Upper lobe of left lung (tissue), 6 donors: ENCODE data around the gene PPP2R2C. TPM values are rescaled to one million over a fixed set of nuclear protein-coding genes. Genes with fewer than 3 reads are reported as not detected.

ENCODE experiments used
- ATAC-seq, 2 donors: fragments of 200-7000 bp; cut with Tn5 transposase; one replicate each; pipeline ENCODE4 v1.9.1; 2022; ENCODE audit warnings: mild to moderate bottlenecking in 2 of 2, moderate library complexity in 2 of 2; ENCODE audit not compliant: low FRiP score in 2 of 2
- DNase-seq, 2 donors: peaks; one replicate each; pipeline ENCODE4 v3.0.0-alpha.2; 2019 to 2020
- H3K27ac ChIP-seq, 4 donors: fragments of 200-600 bp; sonication (generic); one replicate each; pipeline ENCODE4 v1.5.1; 2016 to 2019
- H3K27me3 ChIP-seq, 4 donors: fragments of 200-600 bp; sonication (generic); one replicate each; pipeline ENCODE4 v1.5.1; 2017 to 2019
- H3K36me3 ChIP-seq, 4 donors: fragments of 200-600 bp; sonication (generic); one replicate each; pipeline ENCODE4 v1.5.1; 2016 to 2019
- H3K4me1 ChIP-seq, 4 donors: fragments of 200-600 bp; sonication (generic); one replicate each; pipeline ENCODE4 v1.5.1; 2018 to 2019
- H3K4me3 ChIP-seq, 4 donors: fragments of 200-600 bp; sonication (generic); one replicate each; pipeline ENCODE4 v1.5.1; 2017 to 2019; ENCODE audit warnings: mild to moderate bottlenecking in 2 of 4, moderate library complexity in 1 of 4
- H3K9me3 ChIP-seq, 4 donors: fragments of 200-600 bp; sonication (generic); one replicate each; pipeline ENCODE4 v1.5.1; 2018 to 2019
- CTCF ChIP-seq, 6 experiments: fragments of 450-650 bp in 4 of 6; fragments of 200-600 bp in 2 of 6; sonication (generic) in 2 of 6; IDR thresholded peaks; one replicate each; pipeline ENCODE4 v1.5.1; 2016 to 2019; ENCODE audit warnings: antibody characterized with exemption in 6 of 6
- EP300 ChIP-seq, 4 donors: sonication (generic); formaldehyde crosslinking; IDR thresholded peaks; one replicate each; pipeline ENCODE4 v1.5.1; 2017; ENCODE audit warnings: antibody characterized with exemption in 4 of 4, control low read depth in 2 of 4
- POLR2A ChIP-seq, 4 donors: fragments of 450-650 bp; IDR thresholded peaks; one replicate each; pipeline ENCODE4 v1.5.1; 2016 to 2017; ENCODE audit warnings: antibody characterized with exemption in 4 of 4, mild to moderate bottlenecking in 2 of 4
- POLR2AphosphoS5 ChIP-seq, 2 donors: sonication (generic); formaldehyde crosslinking; IDR thresholded peaks; one replicate each; pipeline ENCODE4 v1.5.1; 2017; ENCODE audit warnings: antibody characterized with exemption in 2 of 2
- WGBS, 2 donors: methylation state at CpG; one replicate each; pipeline ENCODE4 v1.1.5; 2017 to 2018; 5-methylcytosine and 5-hydroxymethylcytosine counted together
- total RNA-seq, 6 donors: library from RNA; depleted of rRNA in 4 of 6; stranded (reverse); fragments of >200 nt in 4 of 6; gene quantifications; one replicate each; pipeline versions ENCODE4 v1.1.0 to v1.2.1, GENCODE V29; 2016 to 2021
- donor health status: DM: no; HTN: no; CAD: no; lungs with moderate emphysema.
- donor health status: DM: no; HTN: yes; CAD: no; lungs with severe emphysema.

Gene PPP2R2C
- total RNA-seq, 6 donors from 2014 or later = 0.09 to 0.17 TPM; not detected in 4

GRCh38 chr4:6516762-6517161 lies 44.3 kb upstream of the PPP2R2C start:
- DNase-seq (no peak), ATAC-seq (no peak)
- Histone ChIP-seq H3K9me3 (no peaks in the 10 kb centered on the region), H3K27ac (no peak overlapping the region), H3K36me3 (no peaks in the 10 kb centered on the region), H3K4me1 (no peaks in the 10 kb centered on the region), H3K27me3 (no peaks in the 10 kb centered on the region), H3K4me3 (no peak overlapping the region)
- no peak for TF ChIP-seq EP300 (IDR thresholded peaks at IDR 0.05)
- no peak for TF ChIP-seq CTCF (IDR thresholded peaks at IDR 0.05)
- no peak for TF ChIP-seq POLR2A (IDR thresholded peaks at IDR 0.05)
- no peak for TF ChIP-seq POLR2AphosphoS5 (IDR thresholded peaks at IDR 0.05)
- 52 to 54% methylated on average over 7 to 8 of the region's 8 CpGs for WGBS, 2 donors

- Histone ChIP-seq H3K27ac (no peak overlapping the region), H3K36me3 (no peaks in the 10 kb centered on the region), H3K27me3 (no peaks in the 10 kb centered on the region), H3K4me3 (no peak overlapping the region), H3K4me1 (no peaks in the 10 kb centered on the region), H3K9me3 (no peaks in the 10 kb centered on the region)
- ATAC-seq = no peak
- no peak for TF ChIP-seq POLR2A (IDR thresholded peaks at IDR 0.05)
- WGBS, 2 donors = 36 to 74% methylated on average over 6 to 9 of the region's 9 CpGs
- DNase-seq = no peak
Observed at GRCh38 chr4:6516281-6516680, 43.9 kb upstream of the PPP2R2C start.

- Histone ChIP-seq H3K9me3 (no peaks in the 10 kb centered on the region), H3K4me3 (no peak overlapping the region), H3K27me3 (no peaks in the 10 kb centered on the region), H3K27ac (no peak overlapping the region), H3K36me3 (no peaks in the 10 kb centered on the region), H3K4me1 (no peaks in the 10 kb centered on the region)
- ATAC-seq (no peak), DNase-seq (no peak)
- TF ChIP-seq POLR2A (IDR thresholded peaks at IDR 0.05) = no peak
- TF ChIP-seq POLR2AphosphoS5 (IDR thresholded peaks at IDR 0.05) = no peak
- TF ChIP-seq CTCF (IDR thresholded peaks at IDR 0.05) = no peak
- WGBS, 2 donors = 95 to 99% methylated on average over 3 of the region's 3 CpGs
Observed at GRCh38 chr4:6513678-6514077, 41.3 kb upstream of the PPP2R2C start.

GRCh38 chr4:6509587-6509986 lies 37.2 kb upstream of the PPP2R2C start:
- no peak overlapping the region for H3K27ac ChIP-seq
- H3K4me3 ChIP-seq = no peak overlapping the region
- no peak for DNase-seq
- TF ChIP-seq POLR2AphosphoS5 (IDR thresholded peaks at IDR 0.05) (no peak), EP300 (IDR thresholded peaks at IDR 0.05) (no peak), CTCF (IDR thresholded peaks at IDR 0.05) (no peak), POLR2A (IDR thresholded peaks at IDR 0.05) (no peak)
- WGBS, 2 donors = 60 to 79% methylated on average over 7 of the region's 7 CpGs
- no peaks in the 10 kb centered on the region for H3K36me3 ChIP-seq
- H3K27me3 ChIP-seq = no peaks in the 10 kb centered on the region
- peaks cover 0 to 13% (median 5%) of the 10 kb centered on the region in 4 donors for H3K9me3 ChIP-seq
- no peak for ATAC-seq
- no peaks in the 10 kb centered on the region for H3K4me1 ChIP-seq

- no peak for DNase-seq
- H3K4me1 ChIP-seq = no peaks in the 10 kb centered on the region
- TF ChIP-seq CTCF (IDR thresholded peaks at IDR 0.05) (no peak), EP300 (IDR thresholded peaks at IDR 0.05) (no peak), POLR2A (IDR thresholded peaks at IDR 0.05) (no peak), POLR2AphosphoS5 (IDR thresholded peaks at IDR 0.05) (no peak)
- no peak overlapping the region for H3K27ac ChIP-seq
- no peak overlapping the region for H3K4me3 ChIP-seq
- H3K36me3 ChIP-seq = no peaks in the 10 kb centered on the region
- ATAC-seq = no peak
- 81 to 87% methylated on average over 3 to 4 of the region's 4 CpGs for WGBS, 2 donors
- H3K9me3 ChIP-seq = peaks cover 0 to 24% (median 15%) of the 10 kb centered on the region in 4 donors
- H3K27me3 ChIP-seq = no peaks in the 10 kb centered on the region
Observed at GRCh38 chr4:6507345-6507744, 34.9 kb upstream of the PPP2R2C start.
